Brain microvascular endothelial cell (primary cell): Measurements from ENCODE around the gene SYNE1.
"Not testable (repeated sequence)": the region's sequence is repeated elsewhere in the genome, so short reads cannot be mapped to it uniquely, and the experiment has no call there.

Source experiments
- DNase-seq: peaks from one replicate; pipeline ENCODE4 v3.0.0-alpha.2; 2020
- H3K27ac ChIP-seq: fragments of 250-450 bp; sonication (Bioruptor Pico); 2 replicates; pipeline ENCODE4 v1.5.1; 2020; ENCODE audit warnings: mild to moderate bottlenecking, moderate library complexity
- H3K27me3 ChIP-seq: fragments of 250-450 bp; sonication (Bioruptor Pico); replicated peaks from 2 replicates; pipeline ENCODE4 v1.5.1; 2020; ENCODE audit warnings: mild to moderate bottlenecking
- H3K36me3 ChIP-seq: fragments of 250-450 bp; sonication (Bioruptor Pico); replicated peaks from 2 replicates; pipeline ENCODE4 v1.5.1; 2020; ENCODE audit warnings: mild to moderate bottlenecking
- H3K4me3 ChIP-seq: 2 replicates; pipeline ENCODE4 v1.5.1; 2011; ENCODE audit warnings: low read depth, mild to moderate bottlenecking, control low read depth, low read length, moderate library complexity
- CTCF ChIP-seq: IDR thresholded peaks from 2 replicates; pipeline ENCODE4 v1.5.1; 2011; ENCODE audit warnings: low read depth, mild to moderate bottlenecking, moderate library complexity, low read length, control low read depth, inconsistent platforms; ENCODE audit errors: missing control alignments
- in situ Hi-C: cut with HindIII; loops from 2 replicates; pipeline ENCODE4 v1.10.0; 2017; ENCODE audit warnings: low sequenced_read_pairs, low pct_ligation_motif_present

SYNE1 gene

GRCh38 chr6:152142105-152142504 lies 495.1 kb downstream of the SYNE1 start:
- H3K27ac ChIP-seq, result no peak overlapping the region
- H3K27me3 ChIP-seq, result no peaks in the 10 kb centered on the region
- TF ChIP-seq CTCF, result no peak
- peaks cover 34% of the 10 kb centered on the region for H3K36me3 ChIP-seq
- no peak overlapping the region for H3K4me3 ChIP-seq
- no peak for DNase-seq
- in situ Hi-C loops, result no loop called here

GRCh38 chr6:152138344-152138743 lies 498.8 kb downstream of the SYNE1 start:
- DNase-seq, in situ Hi-C loops, H3K27ac ChIP-seq, H3K4me3 ChIP-seq, H3K27me3 ChIP-seq: not testable (repeated sequence)
- peaks cover 48% of the 10 kb centered on the region for H3K36me3 ChIP-seq

- no peak for TF ChIP-seq CTCF
- H3K36me3 ChIP-seq, result peaks cover 56% of the 10 kb centered on the region
- in situ Hi-C loops, result no loop called here
- H3K27me3 ChIP-seq, result no peaks in the 10 kb centered on the region
- H3K27ac ChIP-seq, result no peak overlapping the region
- H3K4me3 ChIP-seq, result no peak overlapping the region
- no peak for DNase-seq
Observed at GRCh38 chr6:152136449-152136825, 500.7 kb downstream of the SYNE1 start.

- no peak for DNase-seq
- no peaks in the 10 kb centered on the region for H3K27me3 ChIP-seq
- H3K36me3 ChIP-seq, result peaks cover 52% of the 10 kb centered on the region
- in situ Hi-C loops, result no loop called here
- TF ChIP-seq CTCF, result no peak
- H3K4me3 ChIP-seq, result no peak overlapping the region
- no peak overlapping the region for H3K27ac ChIP-seq
Observed at GRCh38 chr6:152135755-152136448, 501.3 kb downstream of the SYNE1 start.

GRCh38 chr6:152130441-152130840 lies 506.7 kb downstream of the SYNE1 start:
- in situ Hi-C loops, result no loop called here
- Histone ChIP-seq H3K27ac (no peak overlapping the region), H3K36me3 (peaks cover 29% of the 10 kb centered on the region), H3K4me3 (no peak overlapping the region), H3K27me3 (no peaks in the 10 kb centered on the region)
- DNase-seq, result no peak
- no peak for TF ChIP-seq CTCF

- Histone ChIP-seq H3K4me3 (no peak overlapping the region), H3K36me3 (peaks cover 25% of the 10 kb centered on the region), H3K27me3 (no peaks in the 10 kb centered on the region), H3K27ac (no peak overlapping the region)
- no peak for TF ChIP-seq CTCF
- in situ Hi-C loops, result no loop called here
- no peak for DNase-seq
Observed at GRCh38 chr6:152129691-152130151, 507.4 kb downstream of the SYNE1 start.
